Measurements from ENCODE around the gene CSF2.

Gene CSF2

GRCh38 chr5:132083071-132083678 is 9.6 kb downstream of the CSF2 start:
- peak overlapping the region in 5 of 21 experiments; percentile 6 to 67 (median 53) for H3K27ac ChIP-seq
- H3K4me3 ChIP-seq = no peak overlapping the region

- Histone ChIP-seq H3K27ac (peak overlapping the region in 2 of 21 experiments; percentile 25 to 59), H3K4me3 (no peak overlapping the region)
These were observed 12.1 kb downstream of the CSF2 start for GRCh38 chr5:132085686-132086085.

- Histone ChIP-seq H3K27ac (peak overlapping the region in 3 of 21 experiments; percentile 7 to 49 (median 32)), H3K4me3 (no peak overlapping the region)
These were observed 12.7 kb downstream of the CSF2 start for GRCh38 chr5:132086277-132086794.

- Histone ChIP-seq H3K27ac (peak overlapping the region in 1 of 21 experiments; percentile 32), H3K4me3 (no peak overlapping the region)
These were observed 13.6 kb downstream of the CSF2 start for GRCh38 chr5:132087176-132087575.

GRCh38 chr5:132087661-132088060 is 14.1 kb downstream of the CSF2 start:
- no peak overlapping the region for H3K4me3 ChIP-seq
- no peak overlapping the region for H3K27ac ChIP-seq

- Histone ChIP-seq H3K4me3 (no peak overlapping the region), H3K27ac (no peak overlapping the region)
These were observed 15.8 kb downstream of the CSF2 start for GRCh38 chr5:132089363-132089762.

GRCh38 chr5:132090107-132090506 is 16.5 kb downstream of the CSF2 start:
- no peak overlapping the region for H3K27ac ChIP-seq
- H3K4me3 ChIP-seq = no peak overlapping the region

- Histone ChIP-seq H3K27ac (peak overlapping the region in 1 of 21 experiments; percentile 41), H3K4me3 (no peak overlapping the region)
These were observed 19.7 kb downstream of the CSF2 start for GRCh38 chr5:132093271-132093670.

- Histone ChIP-seq H3K27ac (peak overlapping the region in 3 of 21 experiments; percentile 41 to 63 (median 52)), H3K4me3 (no peak overlapping the region)
These were observed 20.9 kb downstream of the CSF2 start for GRCh38 chr5:132094393-132095076.

GRCh38 chr5:132095077-132095410 is 21.5 kb downstream of the CSF2 start:
- Histone ChIP-seq H3K27ac (peak overlapping the region in 4 of 21 experiments; percentile 21 to 63 (median 46)), H3K4me3 (no peak overlapping the region)

- Histone ChIP-seq H3K27ac (peak overlapping the region in 4 of 21 experiments; percentile 21 to 63 (median 46)), H3K4me3 (no peak overlapping the region)
These were observed 21.9 kb downstream of the CSF2 start for GRCh38 chr5:132095424-132095972.

GRCh38 chr5:132096904-132097303 is 23.3 kb downstream of the CSF2 start:
- H3K27ac ChIP-seq = no peak overlapping the region
- no peak overlapping the region for H3K4me3 ChIP-seq

GRCh38 chr5:132098151-132098594 is 24.6 kb downstream of the CSF2 start:
- no peak overlapping the region for H3K27ac ChIP-seq
- no peak overlapping the region for H3K4me3 ChIP-seq

GRCh38 chr5:132098621-132099020 is 25.0 kb downstream of the CSF2 start:
- Histone ChIP-seq H3K4me3 (no peak overlapping the region), H3K27ac (no peak overlapping the region)

- Histone ChIP-seq H3K4me3 (no peak overlapping the region), H3K27ac (no peak overlapping the region)
These were observed 25.6 kb downstream of the CSF2 start for GRCh38 chr5:132099076-132099748.

- H3K4me3 ChIP-seq = no peak overlapping the region
- peak overlapping the region in 1 of 21 experiments; percentile 80 for H3K27ac ChIP-seq
These were observed 26.3 kb downstream of the CSF2 start for GRCh38 chr5:132099905-132100304.

GRCh38 chr5:132100672-132101261 is 27.2 kb downstream of the CSF2 start:
- H3K27ac ChIP-seq = peak overlapping the region in 6 of 21 experiments; percentile 39 to 86 (median 68)

GRCh38 chr5:132101385-132101880 is 27.8 kb downstream of the CSF2 start:
- peak overlapping the region in 7 of 21 experiments; percentile 13 to 86 (median 57) for H3K27ac ChIP-seq

More at GRCh38 chr5:132100672-132101261, 27.2 kb downstream of the CSF2 start:
- no peak overlapping the region for H3K4me3 ChIP-seq

GRCh38 chr5:132102101-132102701 is 28.6 kb downstream of the CSF2 start:
- no peak overlapping the region for H3K4me3 ChIP-seq
- H3K27ac ChIP-seq = peak overlapping the region in 12 of 21 experiments; percentile 27 to 87 (median 61)

More at GRCh38 chr5:132101385-132101880, 27.8 kb downstream of the CSF2 start:
- H3K4me3 ChIP-seq = no peak overlapping the region
